Loucy (cell line): Measurements from ENCODE around the gene SPTSSB.

ENCODE experiments used
- H2AFZ ChIP-seq: fragments of 200-600 bp; sonication (generic); 2 replicates; pipeline ENCODE4 v1.6.0; 2016; ENCODE audit warnings: antibody characterized with exemption, mild to moderate bottlenecking, low read length, moderate library complexity
- H3F3A ChIP-seq: fragments of 200-600 bp; 2 replicates; pipeline ENCODE4 v1.6.0; 2016; ENCODE audit warnings: antibody characterized with exemption, low read depth, mild to moderate bottlenecking
- H3K27me3 ChIP-seq: fragments of 200-600 bp; sonication (generic); 2 replicates; pipeline ENCODE4 v1.6.1; 2014; ENCODE audit warnings: low read length, mild to moderate bottlenecking; ENCODE audit not compliant: insufficient read depth, poor library complexity, severe bottlenecking
- H3K36me3 ChIP-seq: fragments of 200-600 bp; sonication (generic); 2 replicates; pipeline ENCODE4 v1.6.1; 2016; ENCODE audit warnings: low read length; ENCODE audit not compliant: insufficient read depth
- H3K4me1 ChIP-seq: fragments of 200-600 bp; sonication (generic); 2 replicates; pipeline ENCODE4 v1.5.1; 2014; ENCODE audit warnings: low read length, mild to moderate bottlenecking; ENCODE audit not compliant: insufficient read depth, poor library complexity, severe bottlenecking
- H3K4me2 ChIP-seq: fragments of 200-600 bp; sonication (generic); 2 replicates; pipeline ENCODE4 v1.6.0; 2014; ENCODE audit warnings: antibody characterized with exemption, low read length, low read depth, mild to moderate bottlenecking; ENCODE audit not compliant: poor library complexity, severe bottlenecking
- H3K4me3 ChIP-seq: fragments of 200-600 bp; sonication (generic); 2 replicates; pipeline ENCODE4 v1.5.1; 2014; ENCODE audit warnings: low read length, mild to moderate bottlenecking, mixed read lengths; ENCODE audit not compliant: poor library complexity, severe bottlenecking
- H3K79me2 ChIP-seq: fragments of 200-600 bp; sonication (generic); 2 replicates; pipeline ENCODE4 v1.6.1; 2014; ENCODE audit warnings: low read length; ENCODE audit not compliant: insufficient read depth
- H3K9ac ChIP-seq: fragments of 200-600 bp; sonication (generic); 2 replicates; pipeline ENCODE4 v1.6.0; 2014; ENCODE audit warnings: mild to moderate bottlenecking, low read depth, low read length, moderate library complexity; ENCODE audit not compliant: poor library complexity, severe bottlenecking
- H3K9me2 ChIP-seq: fragments of 200-600 bp; sonication (generic); replicated peaks from 2 replicates; pipeline ENCODE4 v1.6.1; 2016; ENCODE audit warnings: low read depth, low read length, mixed read lengths
- H3K9me3 ChIP-seq: fragments of 200-600 bp; sonication (generic); 2 replicates; pipeline ENCODE4 v1.6.1; 2014; ENCODE audit warnings: mild to moderate bottlenecking, antibody characterized with exemption, low read length, low read depth; ENCODE audit not compliant: insufficient read depth
- H4K20me1 ChIP-seq: fragments of 200-600 bp; sonication (generic); 2 replicates; pipeline ENCODE4 v1.6.0; 2014; ENCODE audit warnings: antibody characterized with exemption, low read length, mild to moderate bottlenecking; ENCODE audit not compliant: insufficient read depth, poor library complexity, severe bottlenecking
- EZH2phosphoT487 ChIP-seq: fragments of 200-600 bp; IDR thresholded peaks from 2 replicates; pipeline ENCODE4 v1.6.1; 2018; ENCODE audit warnings: antibody characterized with exemption, mild to moderate bottlenecking, moderate library complexity, borderline replicate concordance
- TF ChIP-seq, protein P1 (sequence below): fragments of 200-600 bp; sonication (generic); conservative IDR thresholded peaks from 2 replicates; pipeline ENCODE4 v1.5.1; 2014; ENCODE audit warnings: mild to moderate bottlenecking, antibody characterized with exemption, low read length

Gene SPTSSB

DNA sequence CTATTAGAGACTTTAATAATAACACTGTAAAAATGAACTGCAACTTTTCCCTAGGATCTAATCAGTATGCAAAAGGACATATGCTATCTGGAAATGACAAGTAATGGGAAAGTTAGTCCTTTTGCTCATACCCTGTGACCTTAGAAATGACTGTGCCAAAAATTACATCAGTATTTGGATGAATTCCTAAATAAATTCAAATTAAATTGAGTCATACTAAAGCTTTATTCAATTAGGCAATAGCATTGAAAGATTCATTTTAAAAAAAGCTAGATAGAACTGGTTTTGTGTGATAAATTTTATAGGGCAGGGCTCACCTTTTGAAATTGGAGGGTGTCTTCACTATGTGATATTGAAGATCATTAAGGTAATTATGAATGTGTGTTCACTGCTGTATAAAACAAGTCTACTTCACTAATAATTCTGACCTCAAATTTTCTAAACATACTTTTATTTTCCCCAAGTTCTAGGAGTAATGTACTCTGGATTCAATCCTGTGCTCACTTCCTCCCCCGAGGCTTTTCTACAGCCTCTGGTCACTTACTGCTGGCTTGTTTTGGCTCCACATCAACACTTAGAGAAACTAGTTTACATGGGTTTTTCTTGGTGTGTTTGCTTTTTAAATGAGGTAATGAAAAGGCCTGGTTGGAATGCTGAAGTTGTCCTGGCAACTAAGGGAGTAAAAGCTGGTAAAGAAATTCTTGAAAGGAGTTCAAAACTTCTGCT, 44.4 kb upstream of the SPTSSB start:
- no peaks in the 10 kb centered on the region for H3K36me3 ChIP-seq
- H3K79me2 ChIP-seq: no peaks in the 10 kb centered on the region
- no peaks in the 10 kb centered on the region for H3K27me3 ChIP-seq
- no peak overlapping the region for H2AFZ ChIP-seq
- no peaks in the 10 kb centered on the region for H3K9me3 ChIP-seq
- H3K9ac ChIP-seq: no peak overlapping the region
- no peaks in the 10 kb centered on the region for H4K20me1 ChIP-seq
- no peaks in the 10 kb centered on the region for H3F3A ChIP-seq
- no peak for TF ChIP-seq EZH2phosphoT487
- TF ChIP-seq, protein P1, sequence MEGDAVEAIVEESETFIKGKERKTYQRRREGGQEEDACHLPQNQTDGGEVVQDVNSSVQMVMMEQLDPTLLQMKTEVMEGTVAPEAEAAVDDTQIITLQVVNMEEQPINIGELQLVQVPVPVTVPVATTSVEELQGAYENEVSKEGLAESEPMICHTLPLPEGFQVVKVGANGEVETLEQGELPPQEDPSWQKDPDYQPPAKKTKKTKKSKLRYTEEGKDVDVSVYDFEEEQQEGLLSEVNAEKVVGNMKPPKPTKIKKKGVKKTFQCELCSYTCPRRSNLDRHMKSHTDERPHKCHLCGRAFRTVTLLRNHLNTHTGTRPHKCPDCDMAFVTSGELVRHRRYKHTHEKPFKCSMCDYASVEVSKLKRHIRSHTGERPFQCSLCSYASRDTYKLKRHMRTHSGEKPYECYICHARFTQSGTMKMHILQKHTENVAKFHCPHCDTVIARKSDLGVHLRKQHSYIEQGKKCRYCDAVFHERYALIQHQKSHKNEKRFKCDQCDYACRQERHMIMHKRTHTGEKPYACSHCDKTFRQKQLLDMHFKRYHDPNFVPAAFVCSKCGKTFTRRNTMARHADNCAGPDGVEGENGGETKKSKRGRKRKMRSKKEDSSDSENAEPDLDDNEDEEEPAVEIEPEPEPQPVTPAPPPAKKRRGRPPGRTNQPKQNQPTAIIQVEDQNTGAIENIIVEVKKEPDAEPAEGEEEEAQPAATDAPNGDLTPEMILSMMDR: no peak
- no peaks in the 10 kb centered on the region for H3K9me2 ChIP-seq
- H3K4me3 ChIP-seq: no peak overlapping the region
- H3K4me2 ChIP-seq: no peak overlapping the region
- H3K4me1 ChIP-seq: no peaks in the 10 kb centered on the region

DNA sequence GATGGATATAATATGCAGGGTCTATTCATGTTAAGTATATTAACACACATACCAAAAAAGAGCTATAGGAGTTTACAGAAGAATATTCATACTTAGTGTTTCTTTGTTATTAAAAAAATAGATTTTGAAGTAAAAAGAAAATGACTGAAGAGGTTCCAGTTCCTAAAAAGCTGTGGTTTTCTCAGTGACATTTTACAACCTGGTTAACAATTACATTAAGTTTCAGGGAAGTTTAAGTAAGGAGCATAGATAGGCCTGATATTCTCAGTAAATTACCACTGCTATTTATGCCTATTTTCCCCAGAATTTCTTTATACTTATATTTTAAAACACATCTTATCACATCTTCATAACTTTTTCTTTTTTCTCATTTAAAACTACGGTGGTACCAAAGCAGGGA, 43.6 kb upstream of the SPTSSB start:
- H3K9ac ChIP-seq: no peak overlapping the region
- H3K9me2 ChIP-seq: no peaks in the 10 kb centered on the region
- TF ChIP-seq, protein P1: no peak
- TF ChIP-seq EZH2phosphoT487: no peak
- H3K27me3 ChIP-seq: no peaks in the 10 kb centered on the region
- H3K36me3 ChIP-seq: no peaks in the 10 kb centered on the region
- no peaks in the 10 kb centered on the region for H3F3A ChIP-seq
- H3K4me3 ChIP-seq: no peak overlapping the region
- no peaks in the 10 kb centered on the region for H4K20me1 ChIP-seq
- no peak overlapping the region for H2AFZ ChIP-seq
- no peaks in the 10 kb centered on the region for H3K79me2 ChIP-seq
- no peaks in the 10 kb centered on the region for H3K9me3 ChIP-seq
- no peak overlapping the region for H3K4me2 ChIP-seq
- no peaks in the 10 kb centered on the region for H3K4me1 ChIP-seq

DNA sequence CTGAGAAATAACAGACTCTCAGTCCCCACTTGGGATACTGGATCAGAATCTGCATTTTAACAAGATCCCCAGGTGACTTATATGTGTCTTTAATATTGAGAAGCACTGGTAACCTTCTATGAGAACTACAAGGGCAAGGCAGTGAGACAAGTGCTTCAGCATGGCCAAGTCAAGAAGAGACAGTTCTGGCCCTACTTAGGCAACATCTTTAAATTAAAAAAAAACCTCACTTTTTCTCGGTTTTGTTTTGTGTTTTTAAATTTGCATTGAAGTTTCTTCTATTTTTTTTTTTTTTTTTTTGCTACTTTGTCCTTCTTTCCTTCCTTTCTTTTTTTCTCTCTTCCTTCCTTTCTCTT, 42.5 kb upstream of the SPTSSB start:
- H4K20me1 ChIP-seq: no peaks in the 10 kb centered on the region
- H3K4me2 ChIP-seq: no peak overlapping the region
- H3K4me3 ChIP-seq: no peak overlapping the region
- no peak overlapping the region for H3K9ac ChIP-seq
- H3F3A ChIP-seq: no peaks in the 10 kb centered on the region
- H3K36me3 ChIP-seq: no peaks in the 10 kb centered on the region
- H3K79me2 ChIP-seq: no peaks in the 10 kb centered on the region
- H3K4me1 ChIP-seq: no peaks in the 10 kb centered on the region
- no peak overlapping the region for H2AFZ ChIP-seq
- no peaks in the 10 kb centered on the region for H3K9me3 ChIP-seq
- TF ChIP-seq EZH2phosphoT487: no peak
- no peaks in the 10 kb centered on the region for H3K9me2 ChIP-seq
- H3K27me3 ChIP-seq: no peaks in the 10 kb centered on the region
